Muscle layer of duodenum (tissue), 2 donors: ENCODE data around the gene SCAF1.
"Not testable (repeated sequence)": the region's sequence is repeated elsewhere in the genome, so short reads cannot be mapped to it uniquely, and the experiment has no call there.

Source experiments
- H3K27ac ChIP-seq: one replicate; pipeline ENCODE4 v1.7.0; 2013; ENCODE audit warnings: mild to moderate bottlenecking, low read length
- H3K27me3 ChIP-seq: one replicate; pipeline ENCODE4 v1.7.0; 2013; ENCODE audit warnings: low read depth, mild to moderate bottlenecking, control low read depth, low read length
- H3K36me3 ChIP-seq, 2 donors: one replicate each; pipeline ENCODE4 v1.7.0; 2013; ENCODE audit warnings: low read length in 2 of 2, control low read depth in 1 of 2, mild to moderate bottlenecking in 1 of 2; ENCODE audit not compliant: insufficient read depth in 2 of 2, control insufficient read depth in 1 of 2
- H3K4me1 ChIP-seq, 2 donors: one replicate each; pipeline ENCODE4 v1.7.0; 2013; ENCODE audit warnings: low read length in 2 of 2, mild to moderate bottlenecking in 2 of 2, control low read depth in 1 of 2, moderate library complexity in 1 of 2; ENCODE audit not compliant: insufficient read depth in 2 of 2, control insufficient read depth in 1 of 2
- H3K4me3 ChIP-seq, 2 donors: one replicate each; pipeline ENCODE4 v1.7.0; 2013; ENCODE audit warnings: low read length in 2 of 2, low read depth in 1 of 2, mild to moderate bottlenecking in 1 of 2
- H3K9me3 ChIP-seq, 2 donors: one replicate each; pipeline ENCODE4 v1.7.0; 2013; ENCODE audit warnings: low read length in 2 of 2, control low read depth in 1 of 2, mild to moderate bottlenecking in 1 of 2; ENCODE audit not compliant: control insufficient read depth in 1 of 2
- donor health status: healthy.

The SCAF1 gene

DNA sequence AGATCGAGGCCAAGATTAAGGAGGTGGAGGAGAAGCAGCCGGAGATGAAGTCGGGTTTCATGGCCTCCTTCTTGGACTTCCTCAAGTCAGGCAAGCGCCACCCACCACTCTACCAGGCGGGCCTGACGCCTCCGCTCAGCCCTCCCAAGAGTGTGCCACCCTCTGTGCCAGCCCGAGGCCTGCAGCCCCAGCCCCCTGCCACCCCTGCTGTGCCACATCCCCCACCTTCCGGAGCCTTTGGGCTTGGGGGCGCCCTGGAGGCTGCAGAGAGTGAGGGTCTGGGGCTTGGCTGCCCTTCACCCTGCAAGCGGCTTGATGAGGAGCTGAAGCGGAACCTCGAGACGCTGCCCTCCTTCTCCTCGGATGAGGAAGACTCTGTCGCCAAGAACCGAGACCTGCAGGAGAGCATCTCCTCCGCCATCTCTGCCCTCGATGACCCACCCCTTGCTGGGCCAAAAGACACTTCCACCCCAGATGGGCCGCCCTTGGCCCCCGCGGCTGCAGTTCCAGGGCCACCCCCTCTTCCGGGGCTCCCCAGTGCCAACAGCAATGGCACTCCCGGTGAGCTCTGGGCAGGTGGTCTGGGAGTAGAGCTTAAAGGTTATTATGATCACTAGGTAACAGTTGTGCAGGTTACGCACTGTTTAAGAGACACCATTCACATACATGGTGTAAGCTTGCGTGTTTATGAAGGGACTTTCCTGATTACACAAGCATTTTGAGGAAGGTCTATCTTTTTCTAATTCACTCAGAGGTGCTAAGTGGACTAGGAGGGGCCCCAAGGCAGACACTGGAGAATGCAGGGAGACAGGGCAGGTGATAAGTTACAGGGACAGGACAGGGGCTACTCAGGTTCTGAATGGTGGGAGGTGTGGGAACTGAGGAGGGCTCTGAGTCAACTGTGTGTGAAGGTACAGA is 42.4 kb upstream of the SCAF1 start:
- no peak overlapping the region for H3K27ac ChIP-seq

DNA sequence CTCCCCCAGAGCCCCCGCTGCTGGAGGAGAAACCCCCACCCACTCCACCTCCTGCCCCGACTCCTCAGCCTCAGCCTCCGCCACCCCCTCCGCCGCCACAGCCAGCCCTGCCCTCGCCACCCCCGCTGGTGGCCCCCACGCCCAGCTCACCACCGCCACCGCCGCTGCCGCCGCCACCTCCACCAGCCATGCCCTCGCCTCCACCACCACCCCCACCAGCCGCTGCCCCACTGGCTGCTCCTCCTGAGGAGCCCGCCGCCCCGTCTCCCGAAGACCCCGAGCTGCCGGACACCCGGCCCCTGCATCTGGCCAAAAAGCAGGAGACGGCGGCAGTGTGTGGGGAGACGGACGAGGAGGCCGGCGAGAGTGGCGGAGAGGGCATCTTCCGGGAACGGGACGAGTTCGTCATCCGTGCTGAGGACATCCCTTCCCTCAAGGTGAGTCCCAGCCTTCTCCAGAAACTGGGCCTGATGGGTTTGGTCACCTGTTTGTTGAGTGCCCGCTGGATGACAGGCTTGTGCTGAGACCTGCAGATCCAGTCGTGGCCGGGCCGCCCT is 40.4 kb upstream of the SCAF1 start:
- Histone ChIP-seq H3K9me3 (no peaks in the 10 kb centered on the region), H3K4me3 (no peak overlapping the region), H3K36me3 (peaks cover 16 to 60% of the 10 kb centered on the region in 2 donors), H3K4me1 (no peaks in the 10 kb centered on the region), H3K27ac (no peak overlapping the region), H3K27me3 (no peaks in the 10 kb centered on the region)

More for the DNA sequence above, 42.4 kb upstream of the SCAF1 start:
- no peaks in the 10 kb centered on the region for H3K9me3 ChIP-seq
- no peaks in the 10 kb centered on the region for H3K4me1 ChIP-seq
- peaks cover 16 to 68% of the 10 kb centered on the region in 2 donors for H3K36me3 ChIP-seq
- H3K4me3 ChIP-seq, result no peak overlapping the region
- no peaks in the 10 kb centered on the region for H3K27me3 ChIP-seq

DNA sequence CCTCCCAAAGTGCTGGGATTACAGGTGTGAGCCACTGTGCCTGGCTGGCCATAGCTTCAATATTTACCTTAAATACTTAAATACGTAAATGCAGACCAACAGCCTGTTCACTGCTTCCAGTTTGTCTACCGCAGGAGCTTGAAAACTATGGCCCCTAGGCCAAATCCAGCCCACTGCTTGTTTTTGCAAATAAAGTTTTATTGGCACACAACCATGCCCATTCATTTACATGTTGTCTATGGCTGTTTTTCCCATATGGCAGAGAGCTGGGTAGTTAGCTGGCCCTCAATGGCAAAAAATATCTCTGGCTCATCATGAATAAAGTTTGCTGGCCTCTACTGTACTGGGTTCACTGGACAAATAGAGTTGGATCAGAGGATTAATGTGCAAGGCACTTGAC is 39.2 kb upstream of the SCAF1 start:
- Histone ChIP-seq H3K27me3 (no peaks in the 10 kb centered on the region), H3K4me1 (no peaks in the 10 kb centered on the region), H3K9me3 (no peaks in the 10 kb centered on the region), H3K36me3 (peaks cover 20 to 54% of the 10 kb centered on the region in 2 donors), H3K4me3 (no peak overlapping the region), H3K27ac (no peak overlapping the region)

- Histone ChIP-seq H3K36me3 (peaks cover 15 to 59% of the 10 kb centered on the region in 2 donors), H3K4me1 (no peaks in the 10 kb centered on the region), H3K27ac (no peak overlapping the region), H3K9me3 (no peaks in the 10 kb centered on the region), H3K27me3 (no peaks in the 10 kb centered on the region), H3K4me3 (no peak overlapping the region)
Observed at GRCh38 chr19:49605605-49606004, 36.4 kb upstream of the SCAF1 start.

GRCh38 chr19:49609499-49610092 is 32.4 kb upstream of the SCAF1 start:
- H3K27me3 ChIP-seq, result no peaks in the 10 kb centered on the region
- peaks cover 0 to 3% of the 10 kb centered on the region in 2 donors for H3K4me1 ChIP-seq
- H3K27ac ChIP-seq, result no peak overlapping the region
- no peak overlapping the region for H3K4me3 ChIP-seq
- no peaks in the 10 kb centered on the region for H3K9me3 ChIP-seq
- H3K36me3 ChIP-seq, result peaks cover 3 to 41% of the 10 kb centered on the region in 2 donors

- Histone ChIP-seq H3K27me3 (no peaks in the 10 kb centered on the region), H3K4me3 (no peak overlapping the region), H3K9me3 (no peaks in the 10 kb centered on the region), H3K36me3 (peaks cover 15 to 56% of the 10 kb centered on the region in 2 donors), H3K27ac (no peak overlapping the region), H3K4me1 (peaks cover 0 to 3% of the 10 kb centered on the region in 2 donors)
Observed at GRCh38 chr19:49613374-49613773, 28.6 kb upstream of the SCAF1 start.

DNA sequence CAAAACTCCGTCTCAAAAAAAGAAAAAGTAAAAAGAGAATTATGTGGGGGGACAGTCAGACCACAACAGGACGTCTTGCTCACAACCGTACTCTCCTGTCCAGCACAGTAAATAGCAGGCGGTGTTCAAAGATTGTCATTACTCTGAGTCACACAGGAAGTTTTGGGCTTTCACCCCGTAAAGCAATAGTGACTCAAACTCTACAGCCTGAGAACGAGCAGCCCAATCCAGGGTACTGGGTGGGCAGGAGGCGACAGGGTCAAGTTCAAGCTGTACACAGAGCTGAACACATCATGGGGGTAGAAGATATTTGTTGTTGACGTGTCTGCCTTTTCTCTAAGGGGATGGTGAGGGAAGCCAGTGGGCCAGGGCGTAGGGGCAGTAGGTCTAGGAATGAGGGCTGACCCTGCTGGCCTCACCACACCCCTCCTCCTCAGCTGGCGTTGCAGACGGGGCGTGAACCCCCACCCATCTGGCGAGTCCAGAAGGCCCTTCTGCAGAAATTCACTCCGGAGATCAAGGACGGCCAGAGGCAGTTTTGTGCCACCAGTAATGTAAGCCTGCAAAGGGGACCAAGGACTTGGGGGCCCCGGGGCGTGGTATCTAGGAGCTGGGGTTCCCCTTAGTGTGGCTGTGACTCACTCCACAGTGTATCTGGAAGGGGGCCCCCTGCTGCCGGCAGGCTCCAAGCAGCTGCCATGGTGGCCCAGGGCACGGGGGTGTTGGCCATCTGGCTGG is 27.7 kb upstream of the SCAF1 start:
- Histone ChIP-seq H3K4me3 (no peak overlapping the region), H3K27me3 (no peaks in the 10 kb centered on the region), H3K9me3 (no peaks in the 10 kb centered on the region), H3K4me1 (peaks cover 0 to 3% of the 10 kb centered on the region in 2 donors), H3K36me3 (peaks cover 15 to 53% of the 10 kb centered on the region in 2 donors), H3K27ac (no peak overlapping the region)

DNA sequence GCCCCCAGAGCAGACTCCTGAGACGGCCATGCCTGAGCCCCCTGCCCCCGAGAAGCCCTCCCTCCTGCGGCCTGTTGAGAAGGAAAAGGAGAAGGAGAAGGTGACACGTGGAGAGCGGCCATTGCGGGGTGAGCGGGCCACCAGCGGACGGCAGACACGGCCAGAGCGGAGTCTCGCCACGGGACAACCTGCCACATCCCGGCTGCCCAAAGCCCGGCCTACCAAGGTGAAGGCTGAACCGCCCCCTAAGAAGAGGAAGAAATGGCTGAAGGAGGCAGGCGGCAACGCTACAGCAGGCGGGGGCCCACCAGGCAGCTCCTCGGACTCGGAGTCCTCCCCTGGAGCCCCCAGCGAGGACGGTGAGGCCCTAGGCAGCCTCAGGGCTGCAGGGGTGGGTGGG is 26.1 kb upstream of the SCAF1 start:
- Histone ChIP-seq H3K4me1 (peaks cover 0 to 3% of the 10 kb centered on the region in 2 donors), H3K9me3 (no peaks in the 10 kb centered on the region), H3K4me3 (no peak overlapping the region), H3K27ac (no peak overlapping the region), H3K36me3 (peaks cover 20 to 57% of the 10 kb centered on the region in 2 donors), H3K27me3 (no peaks in the 10 kb centered on the region)

- H3K4me1 ChIP-seq, result peaks cover 0 to 3% of the 10 kb centered on the region in 2 donors
- no peaks in the 10 kb centered on the region for H3K27me3 ChIP-seq
- no peaks in the 10 kb centered on the region for H3K9me3 ChIP-seq
- no peak overlapping the region for H3K27ac ChIP-seq
- no peak overlapping the region for H3K4me3 ChIP-seq
- H3K36me3 ChIP-seq, result peaks cover 20 to 57% of the 10 kb centered on the region in 2 donors
Observed at GRCh38 chr19:49616532-49616931, 25.5 kb upstream of the SCAF1 start.

GRCh38 chr19:49616945-49617344 is 25.1 kb upstream of the SCAF1 start:
- no peaks in the 10 kb centered on the region for H3K27me3 ChIP-seq
- H3K4me3 ChIP-seq, result no peak overlapping the region
- H3K9me3 ChIP-seq, result no peaks in the 10 kb centered on the region
- peaks cover 0 to 3% of the 10 kb centered on the region in 2 donors for H3K4me1 ChIP-seq
- no peak overlapping the region for H3K27ac ChIP-seq
- peaks cover 20 to 57% of the 10 kb centered on the region in 2 donors for H3K36me3 ChIP-seq

DNA sequence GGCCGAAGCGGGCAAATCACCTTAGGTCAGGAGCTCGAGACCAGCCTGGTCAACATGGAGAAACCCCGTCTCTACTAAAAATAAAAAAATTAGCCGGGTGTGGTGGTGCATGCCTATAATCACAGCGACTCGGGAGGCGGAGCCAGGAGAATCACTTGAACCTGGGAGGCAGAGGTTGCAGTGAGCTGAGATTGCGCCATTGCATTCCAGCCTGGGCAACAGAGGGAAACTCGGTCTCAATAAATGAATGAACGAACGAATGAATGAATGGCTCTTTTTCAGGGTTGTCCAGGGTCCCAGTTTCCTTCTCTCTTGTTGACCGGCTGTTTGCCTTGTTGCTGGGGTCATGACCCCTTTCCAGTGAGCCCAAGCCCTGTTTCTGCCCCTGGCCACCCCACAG is 24.1 kb upstream of the SCAF1 start:
- not testable (repeated sequence) for H3K27me3 ChIP-seq, H3K9me3 ChIP-seq, H3K4me3 ChIP-seq, H3K27ac ChIP-seq, H3K4me1 ChIP-seq
- peaks cover 20 to 57% of the 10 kb centered on the region in 2 donors for H3K36me3 ChIP-seq
